Nephron progenitor cell (in vitro differentiated cells): ENCODE data around the gene DMRTC2.

ENCODE experiments used
- DNase-seq: peaks from one replicate; pipeline ENCODE4 v3.0.0; 2021
- H3K27ac Mint-ChIP-seq: 2 replicates; pipeline ENCODE4 v1.8.0; 2021; ENCODE audit warnings: mild to moderate bottlenecking, moderate library complexity, mixed read lengths
- H3K27me3 Mint-ChIP-seq: 2 replicates; pipeline ENCODE4 v1.8.0; 2021; ENCODE audit warnings: mild to moderate bottlenecking, low read depth, mixed read lengths; ENCODE audit not compliant: poor library complexity
- H3K36me3 Mint-ChIP-seq: 2 replicates; pipeline ENCODE4 v1.8.0; 2021; ENCODE audit warnings: low read depth, mixed read lengths
- H3K4me1 Mint-ChIP-seq: 2 replicates; pipeline ENCODE4 v1.8.0; 2021; ENCODE audit warnings: mixed read lengths
- H3K4me3 Mint-ChIP-seq: 2 replicates; pipeline ENCODE4 v1.8.0; 2021; ENCODE audit warnings: mild to moderate bottlenecking, moderate library complexity, mixed read lengths
- H3K9me3 Mint-ChIP-seq: 2 replicates; pipeline ENCODE4 v1.8.0; 2021; ENCODE audit warnings: mild to moderate bottlenecking, moderate library complexity, mixed read lengths
- TF ChIP-seq, protein P1 (sequence below): fragments of 200-600 bp; sonication (generic); IDR thresholded peaks from 2 replicates; pipeline ENCODE4 v1.5.0; 2021; ENCODE audit warnings: antibody characterized with exemption

DMRTC2 gene

GRCh38 chr19:41890936-41891335 is 46.1 kb downstream of the DMRTC2 start:
- DNase-seq, result no peak
- no peaks in the 10 kb centered on the region for H3K9me3 Mint-ChIP-seq
- H3K27me3 Mint-ChIP-seq, result peaks cover 3% of the 10 kb centered on the region
- peaks cover 41% of the 10 kb centered on the region for H3K4me1 Mint-ChIP-seq
- TF ChIP-seq, protein P1, sequence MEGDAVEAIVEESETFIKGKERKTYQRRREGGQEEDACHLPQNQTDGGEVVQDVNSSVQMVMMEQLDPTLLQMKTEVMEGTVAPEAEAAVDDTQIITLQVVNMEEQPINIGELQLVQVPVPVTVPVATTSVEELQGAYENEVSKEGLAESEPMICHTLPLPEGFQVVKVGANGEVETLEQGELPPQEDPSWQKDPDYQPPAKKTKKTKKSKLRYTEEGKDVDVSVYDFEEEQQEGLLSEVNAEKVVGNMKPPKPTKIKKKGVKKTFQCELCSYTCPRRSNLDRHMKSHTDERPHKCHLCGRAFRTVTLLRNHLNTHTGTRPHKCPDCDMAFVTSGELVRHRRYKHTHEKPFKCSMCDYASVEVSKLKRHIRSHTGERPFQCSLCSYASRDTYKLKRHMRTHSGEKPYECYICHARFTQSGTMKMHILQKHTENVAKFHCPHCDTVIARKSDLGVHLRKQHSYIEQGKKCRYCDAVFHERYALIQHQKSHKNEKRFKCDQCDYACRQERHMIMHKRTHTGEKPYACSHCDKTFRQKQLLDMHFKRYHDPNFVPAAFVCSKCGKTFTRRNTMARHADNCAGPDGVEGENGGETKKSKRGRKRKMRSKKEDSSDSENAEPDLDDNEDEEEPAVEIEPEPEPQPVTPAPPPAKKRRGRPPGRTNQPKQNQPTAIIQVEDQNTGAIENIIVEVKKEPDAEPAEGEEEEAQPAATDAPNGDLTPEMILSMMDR, result no peak
- H3K4me3 Mint-ChIP-seq, result no peak overlapping the region
- peaks cover 6% of the 10 kb centered on the region for H3K36me3 Mint-ChIP-seq
- H3K27ac Mint-ChIP-seq, result no peak overlapping the region

- TF ChIP-seq, protein P1, result no peak
- H3K27me3 Mint-ChIP-seq, result peaks cover 3% of the 10 kb centered on the region
- no peak overlapping the region for H3K27ac Mint-ChIP-seq
- peaks cover 34% of the 10 kb centered on the region for H3K4me1 Mint-ChIP-seq
- no peaks in the 10 kb centered on the region for H3K9me3 Mint-ChIP-seq
- DNase-seq, result no peak
- H3K36me3 Mint-ChIP-seq, result peaks cover 6% of the 10 kb centered on the region
- H3K4me3 Mint-ChIP-seq, result no peak overlapping the region
Measured at GRCh38 chr19:41892173-41892902, 47.5 kb downstream of the DMRTC2 start.

DNA sequence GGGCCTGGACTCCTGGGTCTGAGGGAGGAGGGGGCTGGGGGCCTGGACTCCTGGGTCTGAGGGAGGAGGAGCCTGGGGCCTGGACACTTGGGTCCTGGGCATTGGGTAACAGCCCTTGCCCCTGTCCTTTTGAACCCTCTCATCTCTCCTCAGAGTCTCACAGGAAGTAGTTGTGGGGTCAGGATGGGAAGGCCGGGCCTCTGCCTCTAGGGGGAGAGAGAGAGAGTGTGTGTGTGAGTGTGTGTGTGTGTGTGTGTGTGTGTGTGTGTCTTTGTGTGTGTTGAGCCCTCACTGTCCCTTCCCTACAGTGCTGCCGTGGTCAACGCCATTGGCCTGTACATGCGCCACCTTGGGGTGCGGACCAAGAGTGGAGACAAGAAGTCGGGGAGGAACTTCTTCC is 49.1 kb downstream of the DMRTC2 start:
- Mint-ChIP-seq H3K9me3 (no peaks in the 10 kb centered on the region), H3K4me1 (peaks cover 34% of the 10 kb centered on the region), H3K27ac (peak overlapping the region; percentile 27), H3K36me3 (peaks cover 18% of the 10 kb centered on the region), H3K4me3 (no peak overlapping the region), H3K27me3 (no peaks in the 10 kb centered on the region)
- no peak for DNase-seq
- TF ChIP-seq, protein P1, result no peak

DNA sequence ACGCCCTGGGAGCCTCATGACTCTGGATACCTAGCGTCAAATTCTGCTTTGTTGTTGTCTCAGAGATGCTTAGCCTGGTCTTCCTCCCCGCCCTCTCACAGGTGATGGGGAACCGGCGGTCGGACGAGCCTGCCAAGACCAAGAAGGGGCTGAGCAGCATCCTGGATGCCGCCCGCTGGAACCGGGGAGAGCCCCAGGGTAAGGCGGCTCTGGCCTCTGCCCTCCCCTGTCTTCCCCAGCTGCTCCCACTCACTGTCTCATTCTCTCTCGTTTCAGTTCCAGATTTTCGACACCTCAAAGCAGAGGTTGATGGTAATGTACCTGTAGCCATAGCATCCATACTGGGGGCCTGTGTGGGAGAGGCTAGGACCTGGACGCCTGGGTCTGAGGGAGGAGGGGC is 49.5 kb downstream of the DMRTC2 start:
- peaks cover 34% of the 10 kb centered on the region for H3K4me1 Mint-ChIP-seq
- peaks cover 22% of the 10 kb centered on the region for H3K36me3 Mint-ChIP-seq

DNA sequence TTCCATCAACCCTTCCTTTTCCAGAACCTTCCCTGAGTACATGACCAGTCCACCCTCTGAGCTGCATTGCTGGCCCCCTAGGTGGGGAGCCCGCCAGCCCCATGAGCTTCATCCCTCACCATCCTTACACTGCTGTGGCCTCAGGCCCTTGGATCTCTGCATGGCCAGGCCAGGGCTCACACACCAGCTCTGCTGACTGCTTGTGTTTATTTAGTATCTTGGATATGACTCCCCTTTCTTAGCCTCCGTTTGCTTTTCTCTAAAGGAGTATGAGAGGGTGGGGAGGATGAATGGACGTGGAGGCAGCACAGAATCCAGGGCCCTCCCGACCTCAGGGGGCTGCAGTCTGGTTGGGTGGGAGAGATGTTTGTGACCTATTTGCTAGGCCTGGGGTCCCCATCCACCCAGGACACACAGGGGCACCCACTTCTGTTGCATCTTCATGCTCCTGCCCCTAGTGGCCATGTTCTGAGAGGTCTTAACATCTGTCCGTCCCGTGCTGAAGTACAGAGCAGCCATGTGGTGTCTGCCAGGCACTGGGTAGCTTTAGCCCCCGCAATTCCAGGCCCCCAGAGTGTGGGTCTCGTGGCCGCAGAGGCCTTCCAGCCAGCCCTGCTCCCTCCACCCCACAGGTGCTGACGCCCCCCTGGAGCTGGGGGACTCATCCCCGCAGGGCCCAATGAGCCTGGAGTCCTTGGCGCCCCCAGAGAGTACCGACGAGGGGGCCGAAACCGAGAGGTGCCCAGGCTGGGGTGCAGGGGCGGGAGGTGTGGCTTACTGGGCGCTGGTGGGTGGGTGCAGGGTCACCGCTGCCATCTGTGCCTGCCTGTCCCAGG is 51.1 kb downstream of the DMRTC2 start:
- DNase-seq, result no peak
- TF ChIP-seq, protein P1, result no peak
- Mint-ChIP-seq H3K9me3 (no peaks in the 10 kb centered on the region), H3K27ac (peak overlapping the region; percentile 72), H3K27me3 (no peaks in the 10 kb centered on the region), H3K36me3 (peaks cover 29% of the 10 kb centered on the region), H3K4me3 (no peak overlapping the region), H3K4me1 (peaks cover 34% of the 10 kb centered on the region)

More for the DNA sequence above, 49.5 kb downstream of the DMRTC2 start:
- H3K27me3 Mint-ChIP-seq, result no peaks in the 10 kb centered on the region
- TF ChIP-seq, protein P1, result no peak
- no peak for DNase-seq
- H3K9me3 Mint-ChIP-seq, result no peaks in the 10 kb centered on the region
- H3K4me3 Mint-ChIP-seq, result no peak overlapping the region
- H3K27ac Mint-ChIP-seq, result no peak overlapping the region
